HK-2 (cell line): ENCODE results near the gene APLN.

Experiments used
- DNase-seq: peaks from one replicate; pipeline ENCODE4 v3.0.0-alpha.2; 2018; ENCODE audit not compliant: unreplicated experiment

APLN gene

DNA sequence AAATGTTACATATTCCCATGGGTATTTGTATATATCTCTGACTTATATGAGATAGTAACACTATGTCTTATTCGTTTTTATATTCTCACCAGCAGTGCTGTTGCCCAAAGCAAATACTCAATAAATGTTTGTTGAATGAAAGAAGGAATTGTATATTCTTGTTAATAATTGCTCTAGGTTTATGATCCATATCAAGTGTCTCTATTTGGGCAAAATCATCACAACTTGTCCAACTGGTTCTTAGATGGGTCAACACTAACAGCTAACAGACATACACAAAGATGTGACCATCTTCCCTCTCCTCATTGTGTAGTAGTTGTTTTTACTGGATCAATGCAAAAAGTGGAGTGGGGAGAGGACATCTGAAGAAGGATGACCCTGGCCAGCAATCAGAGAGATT lies 6.6 kb upstream of the APLN start:
- no peak for DNase-seq

DNA sequence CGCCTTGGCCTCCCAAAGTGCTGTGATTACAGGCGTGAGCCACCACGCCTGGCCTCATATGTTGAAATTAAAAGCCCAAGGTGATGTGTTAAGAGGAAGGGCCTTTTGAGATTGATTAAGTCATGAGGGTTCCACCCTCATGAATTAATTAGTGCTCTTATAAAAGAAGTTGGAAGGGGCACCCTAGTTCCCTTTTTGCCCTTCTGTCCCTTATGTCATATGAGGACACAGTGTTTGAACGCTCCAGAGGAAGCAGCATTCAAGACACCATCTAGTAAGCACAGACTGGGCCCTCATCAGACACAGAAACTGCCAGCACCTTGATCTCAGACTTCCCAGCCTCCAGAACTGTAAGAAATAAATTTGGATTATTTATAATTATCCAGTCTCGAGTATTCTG lies 5.1 kb upstream of the APLN start:
- DNase-seq = no peak

DNA sequence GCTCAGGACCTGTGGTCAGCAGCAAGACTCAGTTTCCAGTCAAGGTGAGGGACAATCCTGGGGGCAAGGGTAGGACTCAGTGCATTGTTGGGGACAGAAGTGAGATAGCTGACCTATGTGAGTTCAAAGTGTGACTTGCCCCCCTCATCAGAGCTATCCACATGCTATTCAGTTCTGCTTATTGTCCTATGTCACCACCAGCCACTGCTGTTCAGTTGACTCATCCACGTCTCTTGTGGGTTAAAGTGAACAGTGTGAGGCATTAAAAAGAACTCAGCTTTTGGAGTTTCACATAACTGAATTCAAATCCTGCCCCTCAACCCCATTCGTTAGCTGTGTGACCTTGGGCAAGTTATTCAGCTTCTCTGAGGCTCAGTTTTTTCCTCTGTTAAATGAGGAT lies 4.4 kb upstream of the APLN start:
- no peak for DNase-seq

DNA sequence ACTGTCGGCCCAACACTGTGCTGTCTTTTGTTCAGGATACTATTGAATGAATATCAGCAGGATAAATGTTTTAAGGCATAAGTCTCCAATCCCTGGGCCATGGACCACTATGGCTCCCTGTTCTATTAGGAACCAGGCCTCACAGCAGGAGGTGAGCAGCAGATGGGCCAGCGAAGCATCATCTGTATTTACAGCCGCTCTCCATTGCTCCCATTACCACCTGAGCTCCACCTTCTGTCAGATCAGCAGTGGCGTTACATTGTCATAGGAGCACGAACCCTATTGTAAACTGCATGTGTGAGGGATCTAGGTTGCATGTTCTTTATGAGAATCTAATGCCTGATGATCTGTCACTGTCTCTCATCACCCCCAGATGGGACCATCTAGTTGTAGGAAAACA lies 3.7 kb upstream of the APLN start:
- no peak for DNase-seq

DNA sequence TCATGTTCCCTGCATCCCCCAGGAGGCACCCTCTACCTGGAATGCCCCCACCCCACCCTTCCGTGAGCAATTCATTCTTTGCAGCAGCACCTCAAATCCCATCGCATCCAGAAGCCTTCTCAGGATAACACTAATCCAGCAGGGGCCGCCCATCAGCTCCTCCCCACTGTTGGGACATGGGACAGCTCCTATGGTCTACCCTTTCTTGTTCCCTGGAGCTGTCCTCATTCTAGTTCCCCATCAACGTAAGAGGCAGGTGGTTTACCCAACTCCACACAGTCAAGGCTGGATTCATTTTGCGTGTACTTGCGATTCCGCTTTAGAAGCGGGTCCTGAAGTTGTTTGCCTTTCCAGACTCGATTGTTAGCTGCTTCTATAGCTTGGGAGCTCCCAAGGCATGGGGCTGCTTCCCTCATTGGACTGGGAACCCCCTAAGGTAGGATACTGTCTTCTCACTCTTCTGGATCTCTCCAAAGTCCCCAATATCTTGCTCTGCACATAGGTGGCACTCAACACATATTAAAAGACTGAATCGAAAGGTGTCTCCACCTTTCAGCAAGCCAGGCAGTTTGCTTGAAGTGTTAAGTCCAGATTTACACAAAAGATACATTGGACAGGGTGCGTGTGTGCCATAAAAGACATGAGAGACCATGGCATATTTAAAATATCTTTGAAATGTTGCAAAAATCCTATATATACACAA lies 942 bp upstream of the APLN start:
- no peak for DNase-seq

DNA sequence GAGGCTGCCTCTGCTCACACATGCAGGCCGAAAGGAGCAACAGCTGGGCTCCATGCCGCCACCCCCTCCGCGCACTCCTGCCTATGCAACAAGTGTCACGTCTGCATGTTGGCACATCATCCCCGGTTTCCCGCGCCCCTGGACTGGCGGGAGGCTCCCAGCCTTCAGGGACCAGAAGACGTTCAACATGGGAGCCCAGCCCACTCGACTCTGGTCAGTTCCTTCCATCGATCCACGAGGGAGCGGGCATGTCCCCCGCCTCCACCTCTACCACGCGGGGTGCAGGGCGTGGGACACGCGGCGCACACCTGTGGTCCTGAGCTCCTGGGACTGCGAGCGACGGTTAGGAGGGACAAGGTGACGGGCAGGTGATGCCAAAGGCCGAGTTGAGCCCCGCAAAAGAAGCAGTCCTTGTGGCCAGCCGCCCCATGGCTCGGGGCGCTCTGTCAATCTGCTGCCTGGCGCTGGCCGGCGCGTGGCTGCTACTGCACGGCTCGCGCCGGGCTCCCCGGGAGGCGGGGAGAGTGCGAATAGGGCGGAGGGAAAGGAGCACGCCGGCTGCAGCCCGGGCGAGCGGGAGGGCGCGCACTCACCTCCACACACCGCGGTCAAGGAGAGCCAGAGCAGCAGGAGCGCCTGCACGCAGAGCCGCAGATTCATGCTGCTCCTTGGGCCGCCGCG lies 645 bp downstream of the APLN start:
- peak; percentile 45 for DNase-seq

DNA sequence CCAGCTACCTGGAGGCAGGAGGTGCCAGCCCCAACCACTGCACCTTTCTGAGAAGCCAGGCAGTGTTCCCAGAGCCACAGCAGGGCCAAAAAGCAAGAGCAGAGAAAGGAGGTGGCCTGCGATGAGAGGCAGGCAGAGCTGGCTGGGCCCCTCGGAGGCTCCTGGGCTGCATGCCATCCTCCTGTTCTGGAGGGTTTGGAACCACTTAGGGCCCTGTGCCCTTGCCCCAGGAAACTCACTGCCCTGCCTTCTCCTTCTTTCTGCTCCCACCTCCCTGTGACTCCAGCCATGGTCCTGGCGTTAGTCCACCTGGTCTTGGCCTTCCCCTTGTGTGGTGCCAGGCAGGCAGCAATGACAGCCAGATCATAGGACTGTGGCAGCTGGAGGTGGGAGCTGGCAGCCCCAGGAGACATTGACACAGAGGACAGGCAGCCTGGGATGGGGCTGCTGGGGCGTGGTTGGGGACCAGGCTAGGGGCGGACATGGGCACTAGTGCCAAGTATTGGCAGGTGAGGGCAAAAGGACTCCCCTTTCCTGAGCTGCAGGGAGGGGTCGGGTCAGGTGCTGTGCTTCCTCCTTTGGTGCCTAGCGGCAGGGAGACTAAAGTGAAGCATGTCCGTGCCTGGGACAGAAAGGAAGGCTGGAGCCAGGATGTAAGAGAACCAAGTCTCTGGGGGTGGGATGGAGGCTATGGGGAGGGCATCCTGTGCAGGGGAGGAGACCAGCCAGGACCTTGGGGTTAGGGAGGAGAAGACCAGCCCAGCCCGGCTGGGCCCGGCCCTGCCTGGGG lies 1.4 kb downstream of the APLN start:
- no peak for DNase-seq

DNA sequence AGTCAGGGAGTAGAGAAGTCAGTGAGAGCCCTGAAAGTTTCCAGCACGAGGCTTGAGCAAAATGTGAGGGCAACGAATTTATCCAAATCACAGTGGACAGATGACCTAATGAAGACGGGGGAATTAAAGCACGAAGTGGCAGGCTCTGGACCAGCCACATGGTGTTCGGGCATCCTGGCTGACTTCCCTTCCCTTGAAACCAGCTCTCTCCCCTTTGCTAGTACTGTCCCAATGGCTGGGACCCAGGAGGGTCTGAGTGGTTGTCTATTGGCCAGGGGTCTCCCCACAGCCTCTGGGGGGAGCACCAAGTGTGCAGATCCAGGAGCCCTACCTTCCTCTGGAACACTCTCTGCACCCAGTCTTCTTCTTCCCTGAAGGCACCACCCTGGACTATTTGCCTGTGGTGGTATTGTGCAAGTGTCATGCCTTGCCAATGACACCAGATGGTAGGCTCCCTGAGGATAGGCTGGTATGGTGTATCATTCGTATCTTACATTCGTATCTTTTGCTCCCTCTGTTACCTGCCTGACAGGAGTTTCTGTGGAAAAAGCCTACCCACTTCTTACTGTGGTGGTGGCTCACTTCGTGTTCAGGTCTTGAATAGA lies 2.1 kb downstream of the APLN start:
- DNase-seq = no peak

DNA sequence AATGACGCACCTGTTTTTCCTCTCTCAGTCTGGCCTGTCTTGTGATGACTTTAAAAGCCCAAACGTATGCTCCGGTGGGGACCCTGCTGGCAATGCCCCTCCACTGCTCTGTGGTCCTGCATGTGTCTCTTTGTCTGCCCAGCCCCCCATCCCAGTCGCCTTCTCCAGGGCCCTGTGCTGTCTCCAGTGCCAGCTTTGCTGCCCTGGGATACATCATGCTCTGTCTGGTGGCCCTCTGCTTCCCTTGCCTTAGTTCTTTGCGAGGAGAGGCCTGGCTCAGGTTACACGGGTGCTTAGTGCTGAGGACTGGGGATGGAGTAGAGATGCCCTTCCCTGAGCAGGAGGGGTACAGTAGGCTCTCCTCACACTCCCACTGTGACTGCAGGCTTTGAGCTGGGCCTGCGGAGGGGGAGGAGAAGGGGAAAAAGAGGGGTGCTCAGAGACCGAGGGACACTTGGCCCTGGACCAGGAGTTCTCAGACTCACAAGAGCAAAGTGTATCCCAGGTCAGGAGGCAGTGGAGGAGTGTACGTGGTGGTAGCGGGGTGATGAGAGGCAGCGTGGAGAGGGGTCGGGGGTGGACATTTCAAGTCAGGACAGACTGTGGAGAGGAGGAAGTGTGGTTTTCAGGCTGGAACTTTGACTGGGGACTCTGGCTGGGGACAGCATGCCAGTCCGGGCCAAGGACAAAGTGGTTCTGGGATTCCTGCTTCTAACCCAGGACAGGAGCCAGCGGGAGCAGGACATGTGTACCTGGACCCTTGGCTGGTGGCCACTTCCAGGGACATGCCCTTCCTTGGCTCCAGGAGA lies 2.8 kb downstream of the APLN start:
- no peak for DNase-seq

DNA sequence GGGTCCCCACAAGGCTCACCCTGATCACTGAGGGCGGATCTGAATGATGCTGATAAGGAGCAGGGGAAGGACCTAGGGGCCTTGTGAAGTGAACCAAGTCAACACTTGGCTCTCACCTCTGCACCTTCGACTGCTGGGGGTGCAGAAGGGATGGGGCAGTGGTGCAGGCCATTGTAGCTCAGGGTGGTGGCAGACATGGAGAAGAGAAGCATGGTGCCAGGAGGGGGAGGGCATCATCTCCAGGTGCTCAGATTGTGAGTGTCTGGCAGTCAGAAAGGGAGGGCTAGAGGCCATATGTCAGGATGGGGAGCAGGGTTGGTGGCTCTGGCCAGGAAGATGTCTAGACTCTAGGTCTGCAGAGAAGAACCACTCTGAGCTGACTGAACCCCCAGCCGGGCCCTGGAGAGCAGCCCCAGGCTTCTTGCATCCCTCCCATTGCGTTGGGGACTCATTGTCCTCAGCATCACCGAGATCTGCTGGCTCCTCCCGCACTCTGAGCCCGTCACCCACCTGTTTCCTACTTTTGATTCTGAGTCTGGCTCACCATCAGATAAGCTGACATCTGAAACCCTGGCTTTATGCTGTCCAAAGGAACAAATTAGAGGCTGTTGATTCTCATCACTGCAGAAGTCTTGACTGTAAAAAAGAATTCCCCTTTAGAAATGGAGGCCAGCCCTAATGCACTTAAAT lies 3.8 kb downstream of the APLN start:
- no peak for DNase-seq

DNA sequence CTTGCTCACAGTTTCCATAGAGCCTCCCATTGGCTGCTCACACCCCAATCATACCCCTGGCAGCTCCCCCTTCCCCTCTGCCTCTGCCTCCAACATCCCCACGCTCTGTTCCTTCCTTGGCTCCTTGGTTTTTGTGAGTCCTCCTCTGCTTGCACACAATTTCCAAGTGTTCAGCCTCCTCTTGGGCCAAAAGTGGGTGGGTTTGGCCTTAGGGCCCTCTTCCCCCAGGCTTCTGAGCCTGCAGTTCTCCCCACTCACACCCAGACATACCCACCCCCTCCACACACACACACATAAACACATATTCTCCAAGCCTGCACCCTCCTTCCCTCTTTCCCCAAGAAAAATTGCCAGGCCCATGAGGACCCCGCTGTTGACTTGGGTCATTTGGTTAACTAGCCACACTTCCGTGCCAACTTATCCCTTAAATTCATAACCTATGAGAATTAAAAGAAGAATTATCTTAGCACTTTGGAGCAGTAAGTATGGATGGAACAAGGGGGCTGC lies 4.5 kb downstream of the APLN start:
- no peak for DNase-seq

DNA sequence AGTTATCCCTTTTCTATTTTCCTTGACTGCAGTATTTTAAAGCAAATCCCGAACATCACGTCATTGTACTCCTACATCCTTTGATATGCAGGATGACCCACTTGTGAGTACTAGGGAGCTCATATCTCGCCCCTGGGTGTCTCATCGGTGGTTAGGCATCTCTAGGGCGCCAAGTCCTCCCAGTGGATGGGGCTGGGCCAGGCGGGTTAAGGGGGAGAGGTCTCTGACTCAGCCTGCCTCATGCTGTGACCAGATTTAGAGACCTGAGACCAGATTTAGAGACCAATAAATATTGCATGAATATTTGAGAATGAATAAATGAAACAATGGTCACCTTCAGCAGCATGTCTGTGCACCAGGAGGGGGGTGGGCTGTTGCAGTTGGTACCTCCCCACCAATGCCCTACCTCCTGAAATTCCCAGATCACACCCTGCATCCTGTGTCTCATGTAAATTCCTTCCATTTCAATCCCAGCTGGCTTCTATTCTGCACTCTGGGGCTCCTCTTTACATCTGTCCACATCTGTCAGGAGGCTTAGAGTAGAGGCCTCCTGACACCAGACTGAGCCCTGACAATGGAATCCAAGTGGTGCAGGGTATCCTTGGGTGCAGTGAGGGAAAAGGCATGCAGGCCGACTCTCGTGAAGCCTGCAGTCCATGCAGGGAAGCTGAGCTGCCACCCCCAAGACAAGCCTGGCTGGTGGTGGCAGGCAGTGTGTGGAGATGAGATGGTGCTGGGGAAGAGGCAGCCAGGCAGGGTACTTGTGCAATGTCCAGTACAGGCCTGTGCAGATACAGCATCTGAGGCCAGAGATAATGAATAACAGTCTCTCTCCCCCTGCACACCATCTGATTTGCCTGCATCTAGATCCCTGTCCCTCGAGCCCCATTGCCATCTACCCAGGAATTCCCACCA lies 5.2 kb downstream of the APLN start:
- DNase-seq = no peak

DNA sequence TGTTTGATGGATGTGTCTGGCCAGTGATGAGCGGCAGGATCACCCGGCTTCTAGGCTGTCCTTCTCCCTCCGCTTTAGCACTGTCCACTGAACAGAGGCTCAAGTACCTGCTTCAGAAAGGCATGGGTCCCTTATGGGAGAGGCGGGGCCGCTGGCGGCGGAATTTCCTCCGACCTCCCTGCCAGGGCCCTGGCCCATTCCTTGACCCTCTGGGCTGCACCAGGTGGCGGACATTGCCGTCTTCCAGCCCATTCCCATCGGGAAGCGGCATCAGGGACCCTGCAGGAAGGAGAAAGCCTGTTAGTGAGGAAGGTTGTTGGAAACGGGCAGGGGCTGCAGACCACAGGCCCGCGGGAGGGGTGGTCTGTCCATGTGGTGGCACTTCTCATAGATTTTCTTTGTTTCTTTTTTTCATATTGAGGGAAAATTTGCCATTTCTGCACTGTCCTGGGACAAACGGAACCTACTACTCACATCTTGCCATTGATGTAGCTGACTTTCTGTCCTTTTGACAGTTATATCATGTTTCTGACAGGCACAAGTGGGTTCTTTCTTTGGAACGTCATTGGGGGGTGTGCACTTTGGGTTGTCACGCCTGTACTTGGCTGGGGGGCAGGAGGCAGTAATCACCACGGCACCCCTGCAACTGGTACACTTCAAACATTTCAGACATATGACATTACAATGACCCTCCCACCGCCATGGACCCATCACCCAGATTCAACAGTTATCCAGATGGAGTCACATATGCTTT lies 6.1 kb downstream of the APLN start:
- no peak for DNase-seq

DNA sequence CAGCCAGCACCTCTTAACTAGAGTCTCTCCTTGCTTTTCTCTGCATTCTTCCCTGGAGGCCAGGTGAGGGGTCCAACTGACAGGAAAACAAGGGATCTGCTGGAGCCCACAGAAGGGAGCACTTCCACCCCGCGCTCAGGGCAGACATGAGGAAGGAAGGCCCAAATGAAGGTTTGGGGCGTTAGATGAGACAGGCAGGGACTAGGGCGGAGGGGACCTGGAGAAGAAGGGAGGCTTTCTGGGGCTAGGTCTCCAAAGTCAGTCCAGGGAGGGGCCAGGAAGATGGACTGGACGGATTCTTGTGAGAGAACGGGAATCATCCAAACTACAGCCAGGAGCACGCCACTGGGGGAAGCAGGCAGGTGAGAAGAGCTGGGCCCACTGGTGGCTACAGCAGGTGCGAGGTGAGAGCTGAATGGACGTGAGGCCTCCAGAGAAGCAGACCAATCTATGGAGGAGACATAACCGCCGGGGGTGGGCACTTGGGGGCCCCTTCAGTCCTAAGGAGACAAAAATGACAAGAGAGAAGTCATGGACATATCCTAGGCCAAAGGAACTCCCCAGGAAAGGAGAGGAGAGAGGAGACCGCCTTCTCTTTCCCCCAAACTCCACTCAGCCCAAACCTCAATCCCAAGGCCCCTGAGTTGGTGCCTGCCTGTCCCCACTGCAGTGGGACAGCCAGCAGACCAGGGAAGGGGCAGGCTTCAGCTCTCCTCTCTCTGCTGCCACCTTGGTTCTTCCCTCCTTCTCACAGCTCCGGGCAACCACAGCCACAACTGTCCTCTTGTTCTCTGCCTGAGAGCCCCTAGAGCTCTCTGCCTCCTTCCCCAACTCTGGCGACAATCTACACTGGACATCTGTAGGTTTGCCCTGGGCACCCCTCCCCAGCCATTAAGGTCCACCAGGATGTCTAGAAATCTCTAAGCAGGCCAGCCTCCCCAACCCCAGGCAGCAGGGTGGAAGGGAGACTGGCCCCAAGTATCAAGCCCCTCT lies 7.0 kb downstream of the APLN start:
- DNase-seq = no peak

DNA sequence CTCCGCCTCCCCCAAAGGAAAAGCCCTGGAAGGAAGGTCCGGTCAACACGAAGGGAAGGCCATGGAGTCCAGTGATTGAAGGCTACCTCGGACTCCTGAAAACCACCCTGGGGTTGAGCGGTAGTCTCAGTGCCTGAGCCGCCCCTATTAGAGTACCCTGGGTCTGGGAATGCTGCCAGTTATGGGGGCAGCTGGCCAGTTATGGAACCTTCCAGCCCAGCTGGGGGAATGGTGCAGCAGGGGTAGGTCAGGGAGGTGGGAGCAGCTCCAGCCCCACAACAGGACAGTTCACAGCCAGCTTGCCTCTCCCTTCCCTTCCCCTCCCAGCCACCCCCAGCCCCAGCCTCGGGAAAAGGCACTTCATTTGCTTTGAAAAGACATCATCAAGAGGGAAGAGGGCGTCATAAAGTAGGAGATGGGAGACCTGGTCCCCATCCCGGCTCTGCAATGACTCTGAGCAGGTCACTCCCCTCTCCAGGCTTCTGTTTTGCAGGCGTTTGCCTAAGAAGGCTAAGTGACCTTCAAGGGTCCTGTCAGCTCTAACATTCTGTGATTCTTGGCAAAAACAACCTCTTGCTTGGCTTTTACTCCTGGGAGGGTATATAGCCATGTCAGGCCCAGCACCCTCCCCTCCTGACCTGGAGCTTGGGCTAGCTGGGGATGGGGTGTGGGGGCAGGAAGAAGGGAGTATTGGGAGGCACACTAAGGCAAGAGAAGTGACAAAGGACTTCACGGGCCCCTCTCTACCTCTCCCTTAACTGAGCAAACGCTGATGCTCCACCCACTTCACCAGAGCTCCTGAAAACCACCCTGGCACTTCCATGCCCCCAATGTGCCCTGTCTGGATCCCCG lies 8.0 kb downstream of the APLN start:
- DNase-seq = no peak

DNA sequence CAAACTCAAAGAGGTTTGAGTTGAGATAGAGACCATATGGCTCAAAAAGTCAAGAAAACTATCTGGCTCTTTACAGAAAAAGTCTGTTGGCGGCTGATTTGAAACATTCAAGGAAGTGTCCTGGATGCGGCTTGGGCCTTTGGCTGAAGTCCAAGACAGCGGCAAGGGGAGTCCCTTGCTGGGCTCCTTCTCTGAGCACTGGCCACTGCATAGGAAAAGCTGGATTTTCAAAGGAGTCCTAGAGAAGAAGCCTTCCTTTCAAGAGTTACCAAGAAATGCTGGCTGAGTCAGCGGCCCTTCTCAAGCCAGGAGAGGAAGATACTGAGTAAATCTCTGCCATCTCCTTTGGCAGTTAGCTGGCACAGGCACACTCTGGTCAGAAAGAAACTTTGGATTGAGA lies 12.1 kb downstream of the APLN start:
- DNase-seq = no peak

DNA sequence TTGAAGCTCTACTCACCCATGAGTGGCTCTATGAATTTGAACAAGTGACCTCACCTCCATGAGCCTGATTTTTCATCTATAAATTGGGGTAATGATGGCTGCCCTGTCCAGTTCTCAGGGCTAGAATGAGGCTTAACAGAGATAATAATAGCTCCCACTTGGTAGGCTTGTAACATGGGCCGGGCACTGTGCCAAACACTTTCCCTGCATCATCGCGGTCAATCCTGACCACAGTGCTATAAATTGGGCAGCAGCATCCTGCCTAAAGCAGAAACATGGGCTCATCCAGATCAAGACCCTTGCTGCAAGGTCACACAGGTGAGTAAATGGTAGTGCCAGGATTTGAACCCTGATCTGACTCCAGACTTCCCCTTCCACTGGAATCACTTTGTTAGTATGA lies 12.8 kb downstream of the APLN start:
- DNase-seq = no peak
